HG03097 (cell line): ENCODE data around the gene UGT1A10.

ENCODE experiments used
- ATAC-seq: cut with Tn5 transposase; IDR thresholded peaks from one replicate; pipeline ENCODE4 v1.9.1; 2021; ENCODE audit not compliant: unreplicated experiment, low FRiP score

The UGT1A10 gene

GRCh38 chr2:233819884-233820773, 183.9 kb downstream of the UGT1A10 start:
- ATAC-seq, result no peak

GRCh38 chr2:233820774-233821105, 184.5 kb downstream of the UGT1A10 start:
- ATAC-seq, result no peak

- ATAC-seq, result no peak
Observed at GRCh38 chr2:233821196-233821595, 184.9 kb downstream of the UGT1A10 start.

- ATAC-seq, result no peak
Observed at GRCh38 chr2:233821709-233822100, 185.5 kb downstream of the UGT1A10 start.

GRCh38 chr2:233822101-233822771, 186.0 kb downstream of the UGT1A10 start:
- no peak for ATAC-seq
